Muscle of back (tissue), 11 donors: ENCODE data around the gene MMRN2. TPM values are rescaled to one million over a fixed set of nuclear protein-coding genes. Genes with fewer than 3 reads are reported as not detected.
A peak's percentile ranks its signal among the peaks of the same experiment; 100 is the strongest.

ENCODE experiments used
- DNase-seq, 3 donors: peaks; one replicate each; pipeline versions ENCODE4 v3.0.0 to v3.0.0-alpha.2; 2013
- polyA plus RNA-seq, 10 donors: library from polyadenylated mRNA; unstranded; fragments of 120-200 nt; gene quantifications; one replicate each; pipeline ENCODE4 v1.2.1, GENCODE V29; 2013; ENCODE audit not compliant: insufficient read length in 10 of 10

Gene MMRN2
- polyA plus RNA-seq, 10 donors = 18.3 to 29.4 (median 20.3) TPM

DNA sequence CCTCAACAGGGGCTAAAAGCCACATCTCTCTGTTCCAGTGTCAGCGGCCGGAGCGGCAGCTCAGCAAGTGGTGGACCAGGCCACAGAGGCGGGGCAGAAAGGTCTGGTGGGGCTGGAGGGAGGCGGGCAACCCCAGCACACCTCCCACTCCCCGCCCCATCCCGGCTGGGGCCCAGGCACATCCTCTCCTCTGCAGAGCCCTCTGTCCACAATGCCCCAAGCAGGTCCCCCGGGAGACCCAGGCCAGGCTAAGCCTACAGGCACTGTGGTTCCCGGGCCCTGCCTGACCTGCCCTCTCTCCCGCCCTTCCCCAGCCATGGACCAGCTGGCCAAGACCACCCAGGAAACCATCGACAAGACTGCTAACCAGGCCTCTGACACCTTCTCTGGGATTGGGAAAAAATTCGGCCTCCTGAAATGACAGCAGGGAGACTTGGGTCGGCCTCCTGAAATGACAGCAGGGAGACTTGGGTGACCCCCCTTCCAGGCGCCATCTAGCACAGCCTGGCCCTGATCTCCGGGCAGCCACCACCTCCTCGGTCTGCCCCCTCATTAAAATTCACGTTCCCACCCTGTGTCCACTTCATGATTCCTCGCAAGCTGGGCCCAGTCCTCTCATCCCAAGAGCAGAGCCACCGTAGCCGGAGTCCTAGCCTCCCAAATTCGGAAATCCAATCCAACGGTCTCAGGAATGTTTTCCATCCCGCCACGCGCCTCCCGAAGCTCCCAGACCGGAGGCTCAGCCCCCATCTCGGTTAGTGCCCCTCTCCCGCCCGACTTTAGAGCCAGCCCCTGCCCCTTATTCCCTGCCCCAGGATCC lies 13.0 kb upstream of the MMRN2 start:
- peak in 1 of 3 donors; percentile 75 for DNase-seq

DNA sequence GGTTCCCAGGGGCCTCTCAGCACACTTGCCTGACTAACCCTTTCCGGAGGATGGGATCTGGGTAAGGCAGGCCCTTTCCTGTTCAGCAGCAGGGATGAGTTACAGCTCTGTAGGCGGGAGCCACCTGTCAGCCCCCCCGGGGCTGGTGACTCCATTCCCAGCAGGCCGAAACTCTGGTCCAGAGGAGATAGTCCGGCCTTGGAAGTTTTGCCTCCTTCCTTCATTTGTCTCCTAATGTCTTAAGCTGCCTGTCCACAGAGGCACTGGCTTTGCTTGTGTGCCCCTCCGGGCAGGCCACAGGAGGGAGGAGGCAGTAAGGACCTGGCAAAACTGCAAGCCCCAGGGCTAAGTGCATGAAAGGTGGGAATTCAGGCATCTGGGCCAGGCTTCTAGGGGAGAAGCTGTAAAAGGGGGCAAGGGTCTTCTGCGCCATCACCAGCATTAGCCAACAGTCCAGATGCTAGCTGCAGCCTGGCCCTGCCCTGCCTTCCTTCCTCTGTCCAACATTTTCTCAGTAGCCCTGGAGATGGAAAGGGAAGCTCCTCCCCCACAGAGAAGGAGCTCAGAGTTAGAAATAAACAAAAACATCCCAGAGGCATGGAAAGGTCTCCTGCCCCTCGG lies 12.1 kb upstream of the MMRN2 start:
- peak in 1 of 3 donors; percentile 76 for DNase-seq

DNA sequence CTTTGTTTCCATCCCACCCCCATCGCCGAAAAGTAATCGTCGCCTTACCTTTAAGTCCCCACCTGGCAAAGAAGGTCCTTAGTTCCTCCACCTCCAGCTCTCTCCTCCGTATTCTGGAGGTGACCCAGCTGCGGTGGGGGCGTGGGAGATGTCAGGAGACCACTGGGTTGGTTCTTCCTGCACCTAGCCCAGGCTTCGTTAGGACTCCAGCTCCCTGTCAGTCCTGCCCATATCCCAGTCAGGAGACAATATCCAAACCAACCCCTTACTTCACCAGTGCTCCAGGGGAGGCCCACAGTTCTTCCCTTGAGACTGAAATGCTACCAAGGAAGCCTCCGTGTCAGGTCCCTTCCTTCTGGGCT lies 11.6 kb upstream of the MMRN2 start:
- no peak for DNase-seq

DNA sequence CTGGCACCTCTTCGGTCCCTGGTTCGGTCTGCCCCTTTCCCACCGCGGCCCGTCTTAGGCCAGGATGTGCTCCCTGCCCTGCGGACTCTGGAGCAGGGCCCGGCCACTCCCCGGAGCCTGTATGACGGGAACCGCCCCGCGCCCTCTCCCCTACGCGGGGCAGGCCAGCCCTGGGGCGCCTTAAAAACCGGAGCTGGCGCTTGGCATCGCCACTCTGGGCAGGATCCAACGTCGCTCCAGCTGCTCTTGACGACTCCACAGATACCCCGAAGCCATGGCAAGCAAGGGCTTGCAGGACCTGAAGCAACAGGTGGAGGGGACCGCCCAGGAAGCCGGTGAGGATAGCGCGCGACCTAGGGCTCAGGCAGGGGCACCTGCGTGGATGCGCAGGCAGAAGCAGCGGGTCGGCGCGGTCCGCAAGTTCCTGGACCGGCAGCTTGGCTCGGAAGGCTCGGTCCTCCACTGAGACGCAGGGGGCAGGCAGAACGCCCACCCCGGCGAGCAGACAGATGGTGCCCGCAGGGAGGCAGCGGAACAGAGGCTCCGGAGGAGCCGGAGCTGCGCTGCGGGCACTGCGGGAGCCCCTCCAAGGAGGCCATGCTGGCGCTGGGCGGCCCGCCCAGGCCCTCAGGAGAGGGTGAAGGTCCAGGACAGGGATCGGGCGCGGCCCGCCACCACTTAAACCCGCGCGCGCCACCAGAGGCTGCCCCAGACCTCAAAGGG lies 11.0 kb upstream of the MMRN2 start, which contains the start of gene ADIRF:
Gene ADIRF (plus strand): TSS at position 212 of the 723 bp plus-strand sequence. CDS start 63 bp downstream, at position 275.
- DNase-seq = peak in 1 of 3 donors; percentile 56

DNA sequence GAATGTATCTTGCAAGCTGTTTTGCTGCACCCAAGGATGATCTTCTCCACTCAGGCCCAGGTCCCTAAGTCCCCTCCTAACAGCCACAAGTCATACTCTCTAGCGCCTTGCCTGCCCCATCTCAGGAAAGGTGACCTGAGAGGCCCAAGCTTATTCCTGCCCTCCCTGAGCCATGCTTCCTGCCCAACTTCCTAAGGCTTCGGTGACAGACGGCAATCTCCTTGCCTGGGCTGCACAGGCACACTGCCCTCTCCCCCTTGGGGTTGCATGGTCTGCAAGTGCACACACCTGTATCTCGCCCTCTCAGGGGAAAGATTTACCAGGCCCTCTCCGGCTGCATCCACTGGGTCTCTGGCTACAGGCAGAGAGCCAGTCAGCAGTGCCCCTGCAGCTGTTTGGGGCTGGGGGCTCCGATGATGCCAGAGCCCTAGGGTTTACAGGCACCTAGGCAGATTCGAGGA lies 10.1 kb upstream of the MMRN2 start:
- DNase-seq = no peak

DNA sequence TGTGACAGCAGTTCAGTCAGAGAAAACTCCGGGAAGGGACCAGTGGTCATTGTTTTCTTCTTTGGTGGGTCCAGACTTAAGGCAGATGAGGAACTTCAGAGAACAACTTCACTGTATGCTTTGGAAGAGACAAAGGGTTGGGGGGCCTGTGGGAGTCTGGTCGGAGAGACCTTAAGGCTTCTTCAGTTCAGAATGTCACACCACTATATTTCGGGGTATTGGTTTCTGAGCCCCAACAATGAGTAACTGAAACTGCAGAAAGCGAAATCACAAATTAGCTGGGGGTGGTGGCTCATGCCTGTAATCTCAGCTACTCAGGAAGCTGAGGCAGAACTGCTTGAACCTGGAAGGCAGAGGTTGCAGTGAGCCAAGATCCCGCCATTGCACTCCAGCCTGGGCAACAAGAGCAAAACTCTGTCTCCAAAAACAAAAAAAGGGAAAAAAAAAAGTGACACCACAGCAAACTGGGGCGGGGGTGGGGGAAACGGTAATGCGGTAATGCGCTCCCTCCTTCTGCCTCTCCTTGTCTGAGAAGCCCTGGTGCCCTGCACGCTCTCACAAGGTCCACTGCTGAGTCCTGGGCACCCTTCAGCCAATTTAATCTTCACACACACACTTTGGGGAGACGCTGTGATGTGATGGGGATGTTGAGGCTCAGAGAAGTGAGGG lies 8.7 kb upstream of the MMRN2 start:
- no peak for DNase-seq

DNA sequence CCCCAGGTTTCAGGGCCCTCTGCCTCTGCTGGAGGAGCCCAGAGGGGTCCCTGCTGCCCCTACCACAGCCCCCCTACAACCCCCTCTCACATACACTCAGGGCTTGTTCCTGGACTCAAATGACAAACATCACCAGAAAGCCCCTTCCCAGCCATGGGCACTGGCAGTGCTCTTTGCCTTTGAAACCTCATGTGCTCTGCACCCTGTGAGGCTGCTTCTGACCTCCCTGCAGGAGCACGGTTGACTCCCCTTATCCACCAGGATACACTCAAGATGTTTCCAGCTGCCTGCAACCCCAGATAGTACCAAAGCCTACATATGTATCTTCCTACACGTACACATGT lies 7.4 kb upstream of the MMRN2 start:
- DNase-seq = no peak

DNA sequence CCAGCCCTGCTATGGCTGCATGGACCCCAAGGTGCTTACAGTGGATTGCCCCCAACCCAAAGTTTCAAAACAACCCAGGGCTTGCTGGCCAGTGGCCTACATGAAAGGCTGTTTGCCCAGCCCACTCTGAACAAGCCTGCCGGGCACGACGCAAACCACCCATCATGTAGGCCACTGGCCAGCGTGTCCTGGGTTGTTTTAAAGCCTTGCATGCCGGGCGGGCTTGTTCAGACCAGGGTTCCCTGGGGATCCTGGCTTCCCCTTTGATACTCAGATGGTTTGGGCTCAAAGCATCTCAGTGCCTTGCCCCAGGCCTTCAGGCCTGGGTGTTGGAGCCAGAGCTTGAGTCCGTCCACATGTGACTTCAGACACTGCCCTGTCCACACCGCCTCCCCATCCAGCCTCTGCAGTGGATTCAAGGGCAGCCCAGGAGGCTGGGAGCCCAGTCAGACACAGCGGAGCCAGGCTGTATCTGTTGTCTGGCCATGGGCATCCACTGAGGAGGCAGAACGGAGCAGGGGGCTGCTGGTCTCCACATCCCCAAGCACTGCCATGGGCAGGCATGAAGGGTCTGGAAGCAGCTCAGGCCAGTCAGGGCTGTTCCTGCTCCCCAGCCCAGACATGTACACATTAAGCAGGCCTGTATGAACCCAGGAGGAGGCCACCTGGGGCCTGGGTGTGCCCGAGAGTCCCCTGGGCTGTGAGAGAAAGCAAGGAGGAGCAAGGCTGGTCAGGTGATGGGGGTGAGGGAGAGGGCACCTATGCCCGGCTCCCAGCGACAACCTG lies 6.8 kb upstream of the MMRN2 start:
- no peak for DNase-seq

DNA sequence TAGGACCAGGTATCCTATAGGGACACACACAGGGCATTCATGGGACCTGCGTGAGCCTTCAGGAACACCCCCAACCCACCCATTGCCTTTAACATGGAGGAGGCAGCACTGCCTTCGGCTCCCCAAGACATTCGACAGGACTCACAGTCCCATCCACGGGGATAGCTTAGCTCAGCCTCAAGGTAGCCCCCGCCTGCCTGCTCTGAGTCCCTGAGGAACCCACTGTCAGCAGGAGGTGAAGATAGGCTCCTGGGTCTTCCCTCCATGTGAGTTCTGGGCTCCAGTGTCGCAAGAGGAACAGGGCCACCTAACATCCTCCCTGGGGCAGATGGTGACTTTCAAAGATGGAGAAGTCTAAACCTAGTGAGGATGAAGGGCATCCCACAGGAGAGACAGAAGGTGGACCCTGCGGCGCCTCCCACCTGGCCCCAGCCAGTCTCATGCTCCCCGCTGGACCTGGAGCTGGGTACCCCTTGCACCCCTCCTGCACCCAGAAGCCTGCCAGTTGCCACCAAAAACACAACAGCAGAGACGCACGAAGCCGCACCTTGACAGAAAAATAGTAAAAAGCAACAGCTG lies 6.0 kb upstream of the MMRN2 start:
- no peak for DNase-seq

DNA sequence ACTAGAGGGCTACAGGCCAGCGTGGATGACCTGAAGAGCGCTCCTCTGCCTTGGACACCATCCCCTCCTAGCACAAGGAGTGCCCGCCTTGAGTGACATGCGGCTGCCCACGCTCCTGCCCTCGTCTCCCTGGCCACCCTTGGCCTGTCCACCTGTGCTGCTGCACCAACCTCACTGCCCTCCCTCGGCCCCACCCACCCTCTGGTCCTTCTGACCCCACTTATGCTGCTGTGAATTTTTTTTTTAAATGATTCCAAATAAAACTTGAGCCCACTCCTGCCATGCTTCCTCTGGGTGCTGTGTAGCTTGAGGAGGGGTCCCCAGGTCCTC lies 5.5 kb upstream of the MMRN2 start:
- no peak for DNase-seq

DNA sequence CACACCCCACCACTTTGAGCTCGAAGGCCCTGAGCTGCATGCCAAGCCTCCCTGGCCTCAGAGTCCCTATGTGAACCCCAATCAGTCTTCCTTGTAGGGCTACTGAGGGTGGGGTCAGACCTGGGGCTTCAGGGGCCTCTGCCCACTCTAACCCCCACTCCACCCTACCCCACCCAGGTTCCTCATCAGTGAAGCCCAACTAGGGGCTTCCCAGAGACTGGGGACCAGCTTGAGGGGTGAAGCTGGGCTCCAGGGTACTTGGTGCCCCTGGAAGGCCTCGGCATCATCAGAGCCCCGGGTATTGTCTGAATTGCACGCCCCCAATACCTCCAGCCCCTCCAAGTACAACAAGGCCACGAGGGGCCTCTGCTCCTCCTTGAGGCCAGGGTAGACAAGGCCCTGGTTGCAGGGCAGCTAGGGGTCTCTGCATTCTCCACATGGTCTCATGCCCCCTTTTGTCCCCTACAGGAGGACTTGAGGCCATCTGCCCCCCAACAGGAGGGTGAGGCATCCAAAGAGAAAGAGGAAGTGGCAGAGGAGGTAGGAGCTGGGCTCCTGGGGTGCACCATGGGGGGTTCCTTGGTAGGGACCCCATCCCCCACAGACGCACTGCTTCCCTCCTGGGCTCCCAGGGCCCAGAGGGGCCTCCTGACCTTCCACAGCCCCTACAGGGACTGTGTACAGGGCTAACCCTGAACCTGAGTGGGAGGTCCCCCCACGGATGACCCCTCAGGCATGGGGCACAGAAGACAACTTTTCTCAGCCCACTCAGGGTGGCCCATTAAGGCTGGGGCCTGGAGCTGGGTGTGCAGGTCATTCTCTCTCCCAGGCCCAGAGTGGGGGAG lies 4.9 kb upstream of the MMRN2 start:
- no peak for DNase-seq

DNA sequence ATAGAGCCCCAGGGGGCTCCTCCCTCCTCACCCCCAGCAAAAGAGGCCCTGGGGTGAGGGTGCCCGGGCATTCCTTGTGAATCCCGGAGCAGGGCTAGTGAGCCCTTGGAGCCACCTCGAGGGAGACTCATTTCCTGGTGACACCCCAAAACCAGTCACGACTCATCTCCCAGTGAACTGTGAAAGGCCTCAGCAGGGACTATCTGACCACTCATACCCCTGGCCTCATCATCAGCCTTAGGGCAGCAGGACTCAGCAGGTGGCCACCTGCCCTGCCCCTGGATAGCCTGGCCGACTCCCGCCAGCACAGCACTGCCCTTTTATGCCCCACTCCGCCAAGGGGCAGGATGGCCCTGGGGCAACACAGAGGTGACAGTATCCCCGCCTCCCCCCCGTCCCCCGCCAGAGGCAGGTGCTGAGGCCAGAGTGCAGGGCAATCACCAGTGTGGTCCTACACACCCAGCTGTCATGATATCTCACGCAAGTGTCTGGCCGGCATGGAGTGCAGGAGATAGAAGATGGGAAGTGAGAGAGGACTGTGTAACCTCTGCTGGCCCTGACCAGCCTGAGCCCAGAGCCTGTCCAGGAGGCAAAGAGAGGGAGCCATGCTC lies 4.2 kb upstream of the MMRN2 start:
- DNase-seq = no peak

DNA sequence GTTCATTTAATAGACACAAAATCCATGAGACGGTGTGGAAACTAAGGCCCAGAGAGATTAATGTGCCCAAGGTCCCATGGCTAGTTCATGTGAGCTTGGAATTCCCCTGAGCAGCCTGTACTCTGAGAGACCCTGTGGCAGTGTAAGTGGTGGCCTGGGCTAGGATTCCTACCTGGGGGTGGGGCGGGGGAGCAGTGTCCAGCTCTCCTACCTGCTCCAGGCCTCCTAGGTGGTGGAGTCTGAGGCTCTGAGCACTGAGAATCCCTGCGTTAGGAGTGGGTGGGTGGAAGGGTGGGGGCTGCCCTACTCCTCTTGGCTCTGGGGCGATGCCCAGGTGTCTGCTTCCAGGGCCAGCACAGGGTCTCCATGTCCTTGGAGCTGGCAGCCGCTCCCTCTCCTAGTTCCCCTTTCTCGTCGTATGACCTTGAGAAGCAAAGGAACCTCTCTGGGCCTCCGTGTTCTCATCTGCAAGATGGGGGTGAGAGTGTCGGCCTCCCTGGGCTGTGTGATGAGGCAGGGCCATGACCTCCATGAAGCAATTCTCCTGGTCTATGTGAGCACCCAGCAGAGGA lies 3.5 kb upstream of the MMRN2 start:
- no peak for DNase-seq

DNA sequence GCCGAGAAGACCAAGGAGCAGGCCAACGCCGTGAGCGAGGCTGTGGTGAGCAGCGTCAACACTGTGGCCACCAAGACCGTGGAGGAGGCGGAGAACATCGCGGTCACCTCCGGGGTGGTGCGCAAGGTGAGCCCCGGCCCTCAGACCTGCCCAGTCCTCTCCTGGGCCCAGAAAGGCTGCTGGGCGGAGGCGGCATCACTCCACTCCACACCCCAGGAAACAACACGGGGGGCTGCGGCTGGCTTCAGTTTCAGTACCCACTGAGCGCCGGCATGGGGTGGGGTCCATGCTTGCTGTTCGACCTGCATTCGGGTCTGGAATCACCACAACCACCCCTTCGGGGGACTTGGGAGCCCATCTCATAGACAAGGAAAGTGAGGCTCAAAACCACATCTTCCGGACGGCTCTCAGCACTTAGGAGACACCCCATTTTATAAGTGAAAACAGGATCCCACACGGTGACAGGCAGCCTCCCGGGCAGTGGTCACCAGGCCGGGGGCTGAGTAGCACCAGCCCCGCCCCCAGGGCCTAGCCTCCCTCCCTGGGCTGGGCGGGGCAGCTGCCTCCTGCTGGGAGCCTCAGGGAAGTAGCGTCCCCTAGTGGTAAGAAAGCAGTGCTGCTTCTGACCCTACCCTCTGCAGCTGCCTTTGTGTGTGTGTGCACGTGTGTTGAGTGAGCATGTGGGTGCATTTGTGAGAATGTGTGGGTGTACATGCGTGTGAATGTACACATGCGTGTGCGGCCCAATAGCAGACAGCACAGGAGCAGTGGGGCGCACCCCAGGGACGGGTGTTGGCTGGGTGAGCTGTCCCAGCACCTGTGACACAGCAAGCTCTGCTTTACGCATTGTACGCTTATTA lies 2.8 kb upstream of the MMRN2 start:
- peak in 1 of 3 donors; percentile 74 for DNase-seq

DNA sequence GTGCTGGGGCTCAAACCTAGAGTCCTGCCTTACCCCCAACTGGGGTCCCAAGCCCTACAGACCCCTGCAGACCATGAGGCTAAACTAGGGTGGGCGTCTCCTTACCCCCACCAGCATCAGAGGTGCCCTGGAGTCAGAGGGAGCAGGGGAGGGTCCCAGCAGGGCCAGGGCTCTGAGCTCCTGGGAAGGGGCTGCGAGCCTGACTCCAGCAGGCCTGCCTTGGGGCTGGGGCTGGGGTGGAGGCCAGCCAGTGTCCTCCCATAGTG lies 2.3 kb upstream of the MMRN2 start:
- DNase-seq = no peak

DNA sequence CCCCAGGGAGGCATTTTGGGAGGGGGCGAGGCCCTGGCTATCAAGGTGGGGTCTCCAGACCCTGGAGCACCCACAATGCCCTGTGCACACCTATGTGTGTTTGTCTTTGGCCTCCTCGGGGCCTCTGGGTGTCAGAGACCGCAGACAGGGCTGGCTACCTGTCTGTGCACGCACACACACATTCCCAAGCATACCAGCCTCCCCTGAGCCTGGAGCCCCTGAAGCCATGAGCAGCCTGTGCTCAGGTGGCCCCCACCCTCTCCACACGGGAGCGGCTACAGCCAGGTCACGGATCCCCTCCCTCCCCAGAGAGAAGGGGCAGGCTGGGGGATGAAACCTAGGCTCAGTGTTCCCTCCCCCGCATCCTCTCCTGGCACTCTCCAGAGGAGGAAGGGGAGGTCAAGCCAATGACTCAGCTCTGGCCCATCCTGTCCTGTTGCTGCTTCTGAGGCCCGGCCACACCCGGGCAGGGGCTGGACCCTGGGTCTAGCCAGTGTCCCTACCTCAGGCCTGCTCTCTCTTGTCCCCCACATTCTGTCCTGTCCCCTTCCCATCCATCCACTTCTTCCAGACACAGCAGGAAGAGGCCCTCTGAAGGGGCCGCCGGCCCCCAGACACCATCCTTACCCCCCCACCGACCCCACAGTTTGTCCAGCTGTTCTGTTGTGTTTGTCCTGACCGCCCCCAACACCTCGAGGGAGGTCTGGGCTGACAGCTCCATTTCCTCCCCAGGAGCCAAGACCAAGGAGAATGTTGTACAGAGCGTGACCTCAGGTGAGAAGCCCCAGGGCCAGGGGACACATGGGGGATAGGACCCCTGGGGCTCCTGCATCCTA lies 1.7 kb upstream of the MMRN2 start:
- DNase-seq = peak in 1 of 3 donors; percentile 74

DNA sequence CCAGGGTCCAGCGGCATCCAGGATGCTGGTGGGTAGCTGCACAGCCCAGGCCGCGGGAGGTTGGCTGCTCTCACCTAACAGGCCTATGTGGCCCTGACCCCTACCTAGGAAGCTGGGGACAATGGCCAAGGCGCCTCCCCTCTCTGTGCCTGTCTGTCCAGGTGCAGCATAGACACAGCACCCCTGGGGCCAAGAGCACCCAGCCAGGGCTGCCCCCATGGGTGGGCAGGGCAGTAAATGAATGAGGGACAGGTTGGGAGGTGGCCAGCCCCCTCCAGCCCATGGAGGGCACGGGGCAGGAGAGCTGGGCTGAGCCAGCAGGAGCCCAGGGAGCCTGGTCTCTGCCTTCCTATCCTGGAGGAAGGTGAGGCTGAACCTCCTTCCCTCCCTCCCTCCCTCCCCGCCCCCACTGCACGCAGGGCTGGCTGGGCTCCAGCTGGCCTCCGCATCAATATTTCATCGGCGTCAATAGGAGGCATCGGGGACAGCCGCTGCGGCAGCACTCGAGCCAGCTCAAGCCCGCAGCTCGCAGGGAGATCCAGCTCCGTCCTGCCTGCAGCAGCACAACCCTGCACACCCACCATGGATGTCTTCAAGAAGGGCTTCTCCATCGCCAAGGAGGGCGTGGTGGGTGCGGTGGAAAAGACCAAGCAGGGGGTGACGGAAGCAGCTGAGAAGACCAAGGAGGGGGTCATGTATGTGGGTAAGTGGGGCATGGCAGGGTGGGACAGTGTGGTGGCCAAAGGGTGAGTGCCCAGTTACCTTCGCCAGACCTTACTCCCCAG lies 893 bp upstream of the MMRN2 start, which contains the start of gene SNCG:
Gene SNCG (plus strand): TSS at position 484 of the 785 bp plus-strand sequence. CDS start 99 bp downstream, at position 583.
- DNase-seq = peak in 1 of 3 donors; percentile 79
